Stimulated activated naive CD8-positive, alpha-beta T cell treated with anti-CD3 and anti-CD28 coated beads, Interleukin-15, amount 100 ng/mL, for 72 hours (primary cell): ENCODE measurements around the gene SLC52A1.

Experiments
- ATAC-seq: fragments of 150-1000 bp; cut with Tn5 transposase; 2 replicates; pipeline ENCODE4 v1.10.0; 2021; ENCODE audit warnings: mild to moderate bottlenecking, moderate library complexity
- DNase-seq, 2 donors: peaks; one replicate each; pipeline ENCODE4 v3.0.0; 2021 to 2022
- H3K27ac Mint-ChIP-seq, 2 donors: one replicate each; pipeline ENCODE4 v1.8.0; 2022; ENCODE audit warnings: mild to moderate bottlenecking in 2 of 2, mixed read lengths in 2 of 2, moderate library complexity in 2 of 2
- H3K27me3 Mint-ChIP-seq: one replicate; pipeline ENCODE4 v1.8.0; 2022; ENCODE audit warnings: mixed read lengths
- H3K4me1 Mint-ChIP-seq: one replicate; pipeline ENCODE4 v1.8.0; 2022; ENCODE audit warnings: mild to moderate bottlenecking, mixed read lengths
- H3K4me3 Mint-ChIP-seq, 2 donors: one replicate each; pipeline ENCODE4 v1.8.0; 2022; ENCODE audit warnings: mild to moderate bottlenecking in 2 of 2, mixed read lengths in 2 of 2, moderate library complexity in 1 of 2
- H3K9me3 Mint-ChIP-seq, 2 donors: one replicate each; pipeline ENCODE4 v1.8.0; 2022; ENCODE audit warnings: mixed read lengths in 2 of 2

The SLC52A1 gene

GRCh38 chr17:5011928-5012327, 23.3 kb downstream of the SLC52A1 start:
- ATAC-seq (peak; percentile 72), DNase-seq (peak in 1 of 2 donors; percentile 37)
- Mint-ChIP-seq H3K4me3 (no peak overlapping the region), H3K9me3 (no peaks in the 10 kb centered on the region), H3K27ac (peak overlapping the region in 1 of 2 donors; percentile 29), H3K4me1 (peaks cover 18% of the 10 kb centered on the region), H3K27me3 (no peaks in the 10 kb centered on the region)

- Mint-ChIP-seq H3K27me3 (no peaks in the 10 kb centered on the region), H3K9me3 (no peaks in the 10 kb centered on the region), H3K27ac (no peak overlapping the region), H3K4me3 (no peak overlapping the region), H3K4me1 (peaks cover 19% of the 10 kb centered on the region)
- no peak for DNase-seq
- no peak for ATAC-seq
These were observed 31.9 kb downstream of the SLC52A1 start for GRCh38 chr17:5003214-5003867.

GRCh38 chr17:5002121-5002788, 33.0 kb downstream of the SLC52A1 start:
- DNase-seq (no peak), ATAC-seq (no peak)
- no peaks in the 10 kb centered on the region for H3K27me3 Mint-ChIP-seq
- no peak overlapping the region for H3K4me3 Mint-ChIP-seq
- H3K27ac Mint-ChIP-seq: no peak overlapping the region
- no peaks in the 10 kb centered on the region for H3K9me3 Mint-ChIP-seq
- peaks cover 20% of the 10 kb centered on the region for H3K4me1 Mint-ChIP-seq

GRCh38 chr17:5000237-5000639, 35.0 kb downstream of the SLC52A1 start:
- no peaks in the 10 kb centered on the region for H3K27me3 Mint-ChIP-seq
- no peak overlapping the region for H3K4me3 Mint-ChIP-seq
- no peak for ATAC-seq
- H3K4me1 Mint-ChIP-seq: peaks cover 34% of the 10 kb centered on the region
- H3K9me3 Mint-ChIP-seq: no peaks in the 10 kb centered on the region
- DNase-seq: no peak
- no peak overlapping the region for H3K27ac Mint-ChIP-seq

- ATAC-seq: no peak
- Mint-ChIP-seq H3K27me3 (no peaks in the 10 kb centered on the region), H3K4me1 (peaks cover 39% of the 10 kb centered on the region), H3K27ac (no peak overlapping the region), H3K9me3 (no peaks in the 10 kb centered on the region), H3K4me3 (peak overlapping the region; percentile 92)
- DNase-seq: no peak
These were observed 35.7 kb downstream of the SLC52A1 start for GRCh38 chr17:4999430-5000093.

- Mint-ChIP-seq H3K27ac (peak overlapping the region; percentile 11 to 90), H3K9me3 (no peaks in the 10 kb centered on the region), H3K4me3 (peak overlapping the region; percentile 92), H3K4me1 (peaks cover 39% of the 10 kb centered on the region), H3K27me3 (no peaks in the 10 kb centered on the region)
- DNase-seq (peak in 1 of 2 donors; percentile 21), ATAC-seq (no peak)
These were observed 36.3 kb downstream of the SLC52A1 start for GRCh38 chr17:4998732-4999429.

GRCh38 chr17:4998027-4998731, 37.0 kb downstream of the SLC52A1 start:
- Mint-ChIP-seq H3K4me3 (peak overlapping the region; percentile 92), H3K27me3 (no peaks in the 10 kb centered on the region), H3K9me3 (no peaks in the 10 kb centered on the region), H3K4me1 (peaks cover 39% of the 10 kb centered on the region), H3K27ac (peak overlapping the region in 1 of 2 donors; percentile 90)
- DNase-seq (no peak), ATAC-seq (peak; percentile 28)

- peak within 1 kb of the TSS; percentile 92 for H3K4me3 Mint-ChIP-seq
These were observed 37.8 kb downstream of the SLC52A1 start, which contains the start of the genes INCA1 and KIF1C for GRCh38 chr17:4997302-4998026. INCA1 (minus strand) TSS chr17:4997522; CDS start chr17:4994437, 3,085 bp downstream. KIF1C (plus strand) TSS chr17:4997950; CDS start chr17:5000247, 2,297 bp downstream.

GRCh38 chr17:4994081-4994595, 41.1 kb downstream of the SLC52A1 start:
- Mint-ChIP-seq H3K4me3 (no peak overlapping the region), H3K27me3 (no peaks in the 10 kb centered on the region), H3K9me3 (no peaks in the 10 kb centered on the region), H3K27ac (no peak overlapping the region), H3K4me1 (peaks cover 38% of the 10 kb centered on the region)
- DNase-seq (no peak), ATAC-seq (no peak)

More at GRCh38 chr17:4997302-4998026, 37.8 kb downstream of the SLC52A1 start, which contains the start of the genes INCA1 and KIF1C:
- H3K27ac Mint-ChIP-seq: peak within 1 kb of the TSS; percentile 86 to 95
- H3K27me3 Mint-ChIP-seq: no peaks in the 10 kb centered on the region
- peaks cover 39% of the 10 kb centered on the region for H3K4me1 Mint-ChIP-seq
- ATAC-seq: peak; percentile 92
- H3K9me3 Mint-ChIP-seq: no peaks in the 10 kb centered on the region
- peak; percentile 92 to 94 for DNase-seq

GRCh38 chr17:4987767-4988567, 47.3 kb downstream of the SLC52A1 start:
- Mint-ChIP-seq H3K4me1 (peaks cover 41% of the 10 kb centered on the region), H3K27me3 (no peaks in the 10 kb centered on the region), H3K9me3 (no peaks in the 10 kb centered on the region), H3K27ac (peak overlapping the region; percentile 95 to 97), H3K4me3 (peak overlapping the region; percentile 93 to 99)
- peak; percentile 18 for ATAC-seq
- DNase-seq: no peak

- H3K4me1 Mint-ChIP-seq: peaks cover 41% of the 10 kb centered on the region
- no peaks in the 10 kb centered on the region for H3K27me3 Mint-ChIP-seq
- peak within 1 kb of the TSS; percentile 93 to 99 for H3K4me3 Mint-ChIP-seq
- DNase-seq (peak; percentile 82 to 87), ATAC-seq (peak; percentile 92)
- H3K9me3 Mint-ChIP-seq: no peaks in the 10 kb centered on the region
- peak within 1 kb of the TSS; percentile 95 to 97 for H3K27ac Mint-ChIP-seq
These were observed 48.1 kb downstream of the SLC52A1 start, which contains the start of gene CAMTA2 for GRCh38 chr17:4986951-4987766. CAMTA2 (minus strand) TSS chr17:4987675; CDS start chr17:4986222, 1,453 bp downstream.

GRCh38 chr17:4986403-4986802, 48.8 kb downstream of the SLC52A1 start:
- no peak for DNase-seq
- no peaks in the 10 kb centered on the region for H3K27me3 Mint-ChIP-seq
- H3K27ac Mint-ChIP-seq: peak overlapping the region; percentile 24 to 87
- H3K4me1 Mint-ChIP-seq: peaks cover 47% of the 10 kb centered on the region
- H3K4me3 Mint-ChIP-seq: peak overlapping the region; percentile 93 to 99
- H3K9me3 Mint-ChIP-seq: no peaks in the 10 kb centered on the region
- no peak for ATAC-seq
